AG08395 (cell line): Measurements from ENCODE around the gene EPSTI1.
A peak's percentile ranks its signal among the peaks of the same experiment; 100 is the strongest.

Experiments
- DNase-seq: peaks from one replicate; pipeline ENCODE4 v3.0.0; 2012; ENCODE audit warnings: mixed read lengths, low spot score

The EPSTI1 gene

DNA sequence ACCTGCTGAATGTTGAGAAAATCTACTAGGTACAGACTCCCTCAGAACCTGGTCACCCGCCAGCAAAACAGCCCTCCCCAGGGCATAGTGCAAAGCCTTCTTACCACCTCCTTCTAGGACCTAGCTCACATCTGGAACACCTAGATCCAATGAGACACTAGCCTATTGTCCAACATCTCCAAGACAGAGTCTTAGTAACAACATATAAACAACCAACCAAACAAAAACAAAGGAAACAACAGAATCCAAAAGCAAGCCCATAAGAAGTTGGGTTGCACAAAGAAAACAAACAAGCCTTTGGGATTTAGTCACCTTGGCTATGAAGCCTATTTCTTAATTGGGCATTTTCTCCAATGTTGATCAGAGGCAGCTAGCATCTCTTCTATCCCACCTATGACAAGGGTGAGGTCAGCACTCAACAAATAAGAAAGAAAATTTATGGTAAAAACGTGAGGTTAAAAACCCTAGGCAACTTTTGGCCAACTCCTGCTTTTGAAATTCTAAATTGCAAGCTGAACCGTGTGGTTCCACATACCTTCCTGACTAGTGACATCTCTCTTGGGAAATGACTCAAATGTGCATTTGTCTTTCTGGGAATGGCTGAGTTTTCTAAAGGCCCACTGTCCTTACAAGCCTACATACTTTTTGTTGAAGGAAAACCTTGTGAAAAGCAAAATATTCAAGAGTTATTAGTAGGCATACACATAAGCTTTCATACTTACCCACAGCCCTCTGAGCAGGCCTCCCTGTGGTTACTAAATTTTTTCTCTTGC, 144.0 kb downstream of the EPSTI1 start:
- DNase-seq = peak; percentile 83

DNA sequence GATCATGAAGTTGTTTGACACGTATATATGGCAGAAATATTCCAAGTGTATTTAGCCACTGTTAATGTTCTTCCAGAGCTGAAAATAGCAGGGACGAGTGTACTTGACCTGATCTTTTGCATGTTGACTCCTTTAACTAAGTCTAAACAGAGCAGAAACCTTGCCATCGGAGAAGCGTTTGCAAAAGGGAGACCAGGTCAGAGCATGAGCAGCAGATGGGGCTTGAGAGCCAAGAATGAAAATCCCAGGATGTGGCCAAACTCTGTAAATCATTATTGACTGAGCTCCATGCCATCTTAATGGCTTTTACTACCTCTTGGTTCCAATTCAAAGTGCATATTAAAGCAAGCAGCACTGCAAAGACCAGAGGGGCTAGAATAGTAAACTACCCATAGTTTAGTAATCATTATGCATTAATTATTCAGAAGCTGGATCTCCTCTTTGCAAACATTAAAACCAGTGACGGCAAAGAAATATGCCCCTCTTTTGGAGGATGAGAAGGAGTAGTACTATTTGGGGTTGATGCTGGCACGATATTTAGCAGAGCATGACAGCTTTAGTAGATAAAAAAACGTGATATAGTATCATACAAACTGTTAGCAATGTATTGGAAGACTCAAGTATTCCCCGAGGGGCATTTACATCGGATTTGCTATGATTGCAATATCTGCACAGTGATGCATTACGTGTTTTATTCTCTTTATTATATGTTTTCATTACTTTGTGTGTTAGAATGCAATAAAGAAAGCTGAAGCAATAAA, 154.9 kb downstream of the EPSTI1 start:
- DNase-seq = peak; percentile 29
